Upper lobe of left lung (tissue), 6 donors: Measurements from ENCODE around the gene CRYBB1. TPM values are rescaled to one million over a fixed set of nuclear protein-coding genes. Genes with fewer than 3 reads are reported as not detected.

Experiments
- ATAC-seq, 2 donors: fragments of 200-7000 bp; cut with Tn5 transposase; one replicate each; pipeline ENCODE4 v1.9.1; 2022; ENCODE audit warnings: mild to moderate bottlenecking in 2 of 2, moderate library complexity in 2 of 2; ENCODE audit not compliant: low FRiP score in 2 of 2
- DNase-seq, 2 donors: peaks; one replicate each; pipeline ENCODE4 v3.0.0-alpha.2; 2019 to 2020
- H3K27ac ChIP-seq, 4 donors: fragments of 200-600 bp; sonication (generic); one replicate each; pipeline ENCODE4 v1.5.1; 2016 to 2019
- H3K27me3 ChIP-seq, 4 donors: fragments of 200-600 bp; sonication (generic); one replicate each; pipeline ENCODE4 v1.5.1; 2017 to 2019
- H3K36me3 ChIP-seq, 4 donors: fragments of 200-600 bp; sonication (generic); one replicate each; pipeline ENCODE4 v1.5.1; 2016 to 2019
- H3K4me1 ChIP-seq, 4 donors: fragments of 200-600 bp; sonication (generic); one replicate each; pipeline ENCODE4 v1.5.1; 2018 to 2019
- H3K4me3 ChIP-seq, 4 donors: fragments of 200-600 bp; sonication (generic); one replicate each; pipeline ENCODE4 v1.5.1; 2017 to 2019; ENCODE audit warnings: mild to moderate bottlenecking in 2 of 4, moderate library complexity in 1 of 4
- H3K9me3 ChIP-seq, 4 donors: fragments of 200-600 bp; sonication (generic); one replicate each; pipeline ENCODE4 v1.5.1; 2018 to 2019
- EP300 ChIP-seq, 4 donors: sonication (generic); formaldehyde crosslinking; IDR thresholded peaks; one replicate each; pipeline ENCODE4 v1.5.1; 2017; ENCODE audit warnings: antibody characterized with exemption in 4 of 4, control low read depth in 2 of 4
- POLR2A ChIP-seq, 4 donors: fragments of 450-650 bp; IDR thresholded peaks; one replicate each; pipeline ENCODE4 v1.5.1; 2016 to 2017; ENCODE audit warnings: antibody characterized with exemption in 4 of 4, mild to moderate bottlenecking in 2 of 4
- POLR2AphosphoS5 ChIP-seq, 2 donors: sonication (generic); formaldehyde crosslinking; IDR thresholded peaks; one replicate each; pipeline ENCODE4 v1.5.1; 2017; ENCODE audit warnings: antibody characterized with exemption in 2 of 2
- WGBS, 2 donors: methylation state at CpG; one replicate each; pipeline ENCODE4 v1.1.5; 2017 to 2018; 5-methylcytosine and 5-hydroxymethylcytosine counted together
- total RNA-seq, 6 donors: library from RNA; depleted of rRNA in 4 of 6; stranded (reverse); fragments of >200 nt in 4 of 6; gene quantifications; one replicate each; pipeline versions ENCODE4 v1.1.0 to v1.2.1, GENCODE V29; 2016 to 2021
- TF ChIP-seq, protein P1 (sequence below), 6 experiments: fragments of 450-650 bp in 4 of 6; fragments of 200-600 bp in 2 of 6; sonication (generic) in 2 of 6; IDR thresholded peaks; one replicate each; pipeline ENCODE4 v1.5.1; 2016 to 2019; ENCODE audit warnings: antibody characterized with exemption in 6 of 6
- donor health status: DM: no; HTN: no; CAD: no; lungs with moderate emphysema.
- donor health status: DM: no; HTN: yes; CAD: no; lungs with severe emphysema.

The CRYBB1 gene
- total RNA-seq, 6 donors from 2014 or later, result 0.26 to 0.81 TPM; not detected in 4

DNA sequence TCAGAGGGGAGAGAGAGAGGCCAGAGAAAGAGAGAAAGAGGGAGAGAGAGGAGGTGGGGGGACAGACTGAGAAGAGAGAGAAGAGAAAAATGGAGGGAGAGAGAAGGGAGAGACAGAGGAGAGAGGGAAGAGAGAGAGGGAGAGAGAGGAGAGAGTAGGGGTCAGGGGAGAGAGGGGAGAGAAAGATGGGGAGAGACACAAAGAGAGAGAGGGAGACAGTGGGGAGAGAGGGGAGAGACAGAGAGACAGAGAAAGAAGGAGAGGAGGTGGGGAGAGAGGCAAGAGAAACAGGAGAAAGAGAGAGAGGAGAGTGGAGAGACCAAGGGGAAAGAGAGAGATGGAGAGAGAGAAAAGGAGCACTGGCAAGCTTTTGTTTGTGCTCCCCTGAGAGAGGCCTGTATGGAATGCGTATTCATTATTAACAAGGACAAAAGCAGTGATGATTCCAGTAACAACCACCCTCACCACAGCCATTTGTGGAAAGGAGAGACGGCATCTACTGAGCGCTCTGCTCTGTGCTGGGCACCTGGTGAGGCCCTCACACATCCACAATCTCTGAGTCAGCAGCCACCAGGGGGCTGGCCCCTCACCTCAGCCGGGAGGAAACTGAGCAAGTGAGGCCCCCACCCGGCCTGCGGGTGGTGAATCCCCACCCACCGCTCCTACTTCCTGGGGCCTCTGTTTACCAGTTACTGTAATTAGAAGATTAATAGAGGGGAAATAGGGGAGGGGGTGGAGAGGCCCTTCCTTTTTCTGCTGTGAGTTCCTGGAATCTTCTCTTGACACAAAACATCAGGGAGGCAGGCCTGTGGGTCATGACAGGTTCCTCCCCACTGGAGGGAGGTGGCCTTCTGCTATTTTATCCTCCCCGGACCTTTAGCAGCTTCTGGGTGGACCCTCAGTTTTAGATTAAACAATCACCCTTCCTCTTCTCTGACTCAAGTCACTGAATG lies 24.9 kb upstream of the CRYBB1 start:
- Histone ChIP-seq H3K4me1 (peaks cover 9 to 33% (median 30%) of the 10 kb centered on the region in 4 donors), H3K27ac (peak overlapping the region; percentile 67 to 85 (median 78)), H3K27me3 (no peaks in the 10 kb centered on the region), H3K4me3 (no peak overlapping the region), H3K36me3 (no peaks in the 10 kb centered on the region), H3K9me3 (no peaks in the 10 kb centered on the region)
- 21 to 26% methylated on average over 3 to 8 of the region's 8 CpGs for WGBS, 2 donors
- TF ChIP-seq POLR2A (IDR thresholded peaks at IDR 0.05) (no peak), EP300 (IDR thresholded peaks at IDR 0.05) (peak in 3 of 4 donors; percentile 14 to 78 (median 69)), POLR2AphosphoS5 (IDR thresholded peaks at IDR 0.05) (peak in 1 of 2 donors; percentile 71)
- TF ChIP-seq, protein P1, sequence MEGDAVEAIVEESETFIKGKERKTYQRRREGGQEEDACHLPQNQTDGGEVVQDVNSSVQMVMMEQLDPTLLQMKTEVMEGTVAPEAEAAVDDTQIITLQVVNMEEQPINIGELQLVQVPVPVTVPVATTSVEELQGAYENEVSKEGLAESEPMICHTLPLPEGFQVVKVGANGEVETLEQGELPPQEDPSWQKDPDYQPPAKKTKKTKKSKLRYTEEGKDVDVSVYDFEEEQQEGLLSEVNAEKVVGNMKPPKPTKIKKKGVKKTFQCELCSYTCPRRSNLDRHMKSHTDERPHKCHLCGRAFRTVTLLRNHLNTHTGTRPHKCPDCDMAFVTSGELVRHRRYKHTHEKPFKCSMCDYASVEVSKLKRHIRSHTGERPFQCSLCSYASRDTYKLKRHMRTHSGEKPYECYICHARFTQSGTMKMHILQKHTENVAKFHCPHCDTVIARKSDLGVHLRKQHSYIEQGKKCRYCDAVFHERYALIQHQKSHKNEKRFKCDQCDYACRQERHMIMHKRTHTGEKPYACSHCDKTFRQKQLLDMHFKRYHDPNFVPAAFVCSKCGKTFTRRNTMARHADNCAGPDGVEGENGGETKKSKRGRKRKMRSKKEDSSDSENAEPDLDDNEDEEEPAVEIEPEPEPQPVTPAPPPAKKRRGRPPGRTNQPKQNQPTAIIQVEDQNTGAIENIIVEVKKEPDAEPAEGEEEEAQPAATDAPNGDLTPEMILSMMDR (IDR thresholded peaks at IDR 0.05), result peak in 3 of 6 experiments; percentile 29 to 32 (median 29)
- peak; percentile 58 to 61 for DNase-seq
- ATAC-seq, result no peak

DNA sequence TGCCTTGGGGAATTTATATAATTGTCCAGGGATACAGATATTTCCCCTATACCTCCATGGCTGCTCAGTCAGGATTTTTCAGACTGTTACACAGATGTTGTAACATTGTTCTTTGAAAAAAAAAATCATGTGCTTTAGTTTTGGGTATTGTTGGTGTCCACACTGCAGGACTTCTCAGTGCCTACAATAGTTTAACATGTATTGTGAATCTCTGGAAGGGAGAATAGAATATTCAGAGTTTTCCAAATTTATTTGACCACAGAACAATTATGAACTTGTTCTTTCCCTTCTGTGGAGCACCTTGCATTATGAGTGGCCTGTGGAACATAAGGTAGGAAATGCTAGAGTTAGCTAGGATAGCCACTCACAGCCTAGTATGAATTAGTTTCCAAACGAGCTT lies 18.5 kb upstream of the CRYBB1 start:
- H3K4me1 ChIP-seq, result peaks cover 0 to 12% (median under 1%) of the 10 kb centered on the region in 4 donors
- H3K4me3 ChIP-seq, result no peak overlapping the region
- WGBS, 2 donors, result 37 to 74% methylated on average over 1 of the region's 1 CpG
- TF ChIP-seq, protein P1 (IDR thresholded peaks at IDR 0.05), result no peak
- no peak for TF ChIP-seq POLR2A (IDR thresholded peaks at IDR 0.05)
- no peak for TF ChIP-seq EP300 (IDR thresholded peaks at IDR 0.05)
- TF ChIP-seq POLR2AphosphoS5 (IDR thresholded peaks at IDR 0.05), result no peak
- no peak overlapping the region for H3K27ac ChIP-seq
- DNase-seq (no peak), ATAC-seq (no peak)
- H3K9me3 ChIP-seq, result no peaks in the 10 kb centered on the region
- no peaks in the 10 kb centered on the region for H3K36me3 ChIP-seq
- no peaks in the 10 kb centered on the region for H3K27me3 ChIP-seq

DNA sequence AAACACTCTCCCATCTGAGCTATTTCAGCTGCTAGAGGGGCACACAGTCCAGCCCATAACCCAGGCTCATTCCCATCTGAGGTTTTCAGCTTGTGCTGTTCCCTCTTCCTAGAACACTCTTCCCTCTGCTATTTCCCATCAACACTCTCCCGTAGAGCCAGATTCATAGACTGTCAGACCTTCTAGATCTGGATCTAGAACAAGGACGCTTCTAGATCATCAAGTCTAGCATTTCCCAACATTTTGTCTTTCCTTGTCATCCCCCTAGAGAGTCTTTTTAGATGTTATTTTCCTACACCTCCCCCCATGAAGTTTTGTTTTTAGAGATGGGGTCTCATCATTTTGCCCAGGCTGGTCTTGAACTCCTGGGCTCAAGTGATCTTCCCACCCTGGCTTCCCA lies 17.3 kb upstream of the CRYBB1 start:
- Histone ChIP-seq H3K27me3 (no peaks in the 10 kb centered on the region), H3K4me1 (peaks cover 0 to 4% (median 1%) of the 10 kb centered on the region in 4 donors), H3K36me3 (no peaks in the 10 kb centered on the region), H3K9me3 (no peaks in the 10 kb centered on the region), H3K27ac (no peak overlapping the region), H3K4me3 (no peak overlapping the region)
- ATAC-seq (no peak), DNase-seq (no peak)
- WGBS, 2 donors, result 84% methylated on average over 2 of the region's 2 CpGs
- no peak for TF ChIP-seq EP300 (IDR thresholded peaks at IDR 0.05)
- no peak for TF ChIP-seq POLR2A (IDR thresholded peaks at IDR 0.05)
- TF ChIP-seq, protein P1 (IDR thresholded peaks at IDR 0.05), result no peak
- TF ChIP-seq POLR2AphosphoS5 (IDR thresholded peaks at IDR 0.05), result no peak

DNA sequence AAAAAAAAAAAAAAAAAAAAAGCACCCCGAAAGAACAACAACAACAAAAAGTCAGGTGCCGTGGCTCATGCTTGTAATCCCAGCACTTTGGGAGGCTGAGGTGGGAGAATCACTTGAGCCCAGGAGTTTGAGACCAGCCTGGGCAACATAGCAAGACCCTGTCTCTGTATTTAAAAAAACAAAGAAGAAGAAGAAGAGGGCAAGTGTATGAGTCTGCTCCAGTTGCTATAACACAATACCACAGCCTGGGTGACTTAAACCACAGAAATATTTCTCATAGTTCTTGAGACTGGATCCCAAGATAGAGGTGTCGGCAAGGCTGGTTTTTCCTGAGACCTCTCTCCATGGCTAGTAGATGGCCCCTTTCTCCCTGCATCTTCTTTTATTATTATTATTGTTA lies 16.4 kb upstream of the CRYBB1 start:
- WGBS, 2 donors, result 92 to 98% methylated on average over 3 of the region's 3 CpGs
- Histone ChIP-seq H3K27me3 (no peaks in the 10 kb centered on the region), H3K36me3 (no peaks in the 10 kb centered on the region), H3K4me1 (peaks cover 0 to 4% (median 1%) of the 10 kb centered on the region in 4 donors), H3K27ac (peak overlapping the region in 2 of 4 donors; percentile 73 to 79), H3K9me3 (no peaks in the 10 kb centered on the region), H3K4me3 (no peak overlapping the region)
- ATAC-seq (no peak), DNase-seq (no peak)
- TF ChIP-seq, protein P1 (IDR thresholded peaks at IDR 0.05), result no peak
- TF ChIP-seq POLR2AphosphoS5 (IDR thresholded peaks at IDR 0.05), result no peak
- no peak for TF ChIP-seq EP300 (IDR thresholded peaks at IDR 0.05)
- no peak for TF ChIP-seq POLR2A (IDR thresholded peaks at IDR 0.05)
